ENCODE measurements around the gene NDRG3.
A peak's percentile ranks its signal among the peaks of the same experiment; 100 is the strongest.
"Not testable (repeated sequence)": the region's sequence is repeated elsewhere in the genome, so short reads cannot be mapped to it uniquely, and the experiment has no call there.

Gene NDRG3

DNA sequence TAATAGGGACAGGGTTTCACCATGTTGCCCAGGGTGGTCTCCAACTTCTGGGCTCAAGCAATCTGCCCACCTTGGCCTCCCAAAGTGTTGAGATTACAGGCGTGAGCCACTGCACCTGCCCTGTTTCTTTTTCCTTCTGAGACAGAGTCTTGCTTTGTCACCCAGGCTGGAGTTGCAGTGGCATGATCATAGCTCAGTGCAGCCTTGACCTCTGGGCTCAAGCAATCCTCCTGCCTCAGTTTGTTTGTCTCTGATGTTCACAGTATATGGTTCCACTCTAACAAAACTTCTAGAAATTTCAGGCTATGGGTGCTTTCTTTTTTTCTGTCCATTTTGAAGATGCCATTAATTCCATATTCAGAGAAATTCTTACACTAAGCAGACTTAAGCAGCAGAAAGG lies 33.1 kb downstream of the NDRG3 start:
- no peak for TF ChIP-seq JUND (IDR thresholded peaks at IDR 0.05; ENCODE audit: low read depth)
- no peak for DNase-seq (ENCODE audit: low read depth in 1 of 2, low spot score in 1 of 2)
- in situ Hi-C loops (cut with HindIII; ENCODE audit: low pct_unique_long_range_greater_than_20kb, low sequenced_read_pairs), result no loop called here

DNA sequence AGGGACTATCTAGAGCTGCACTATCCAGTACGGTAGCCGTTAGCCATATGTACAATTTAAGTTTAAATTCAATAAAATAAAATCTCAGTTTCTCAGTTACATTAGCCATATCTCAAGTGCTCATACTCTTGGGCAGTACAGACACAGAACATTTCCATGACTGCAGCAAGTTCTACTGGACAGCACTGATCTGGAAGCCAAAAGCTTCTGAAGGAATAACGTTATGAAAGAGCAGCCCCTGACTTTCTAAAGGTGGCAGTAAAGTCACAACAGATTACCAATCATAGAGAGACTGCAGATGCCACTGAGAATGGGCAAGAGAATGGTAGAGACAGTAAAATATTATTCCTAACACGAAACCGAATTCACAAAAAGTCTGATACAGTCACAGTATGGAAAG lies 36.8 kb downstream of the NDRG3 start:
- DNase-seq (ENCODE audit: low read depth in 1 of 2, low spot score in 1 of 2), result no peak
- in situ Hi-C loops (cut with HindIII; ENCODE audit: low pct_unique_long_range_greater_than_20kb, low sequenced_read_pairs), result no loop called here
- no peak for TF ChIP-seq JUND (IDR thresholded peaks at IDR 0.05; ENCODE audit: low read depth)

- in situ Hi-C loops (cut with HindIII; ENCODE audit: low pct_unique_long_range_greater_than_20kb, low sequenced_read_pairs), result no loop called here
- DNase-seq (ENCODE audit: low read depth in 1 of 2, low spot score in 1 of 2), result no peak
- no peak for TF ChIP-seq JUND (IDR thresholded peaks at IDR 0.05; ENCODE audit: low read depth)
Measured at GRCh38 chr20:36703530-36703929, 42.4 kb downstream of the NDRG3 start.

DNA sequence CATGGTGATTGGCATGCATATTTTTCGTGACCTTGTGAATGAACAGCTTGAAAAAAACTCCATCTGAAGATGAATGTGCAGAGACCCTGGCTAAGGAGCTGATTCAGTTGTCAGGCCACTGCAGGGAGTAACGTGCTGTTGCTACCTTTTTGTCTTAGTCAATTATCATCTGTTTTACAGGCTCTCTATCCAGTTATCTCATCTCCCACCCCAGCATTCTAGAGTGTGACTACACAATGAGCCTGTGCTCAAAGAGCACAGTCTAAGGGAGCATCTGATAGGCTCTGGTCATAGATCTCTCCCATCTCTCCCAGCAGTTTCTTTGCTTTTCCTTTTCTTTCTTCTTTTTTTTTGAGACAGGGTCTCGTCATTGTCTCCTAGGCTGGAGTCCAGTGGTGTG lies 45.5 kb downstream of the NDRG3 start:
- TF ChIP-seq JUND (IDR thresholded peaks at IDR 0.05; ENCODE audit: low read depth), result no peak
- in situ Hi-C loops (cut with HindIII; ENCODE audit: low pct_unique_long_range_greater_than_20kb, low sequenced_read_pairs), result no loop called here

GRCh38 chr20:36695467-36695866 lies 50.4 kb downstream of the NDRG3 start:
- in situ Hi-C loops (cut with HindIII; ENCODE audit: low pct_unique_long_range_greater_than_20kb, low sequenced_read_pairs), result not testable (repeated sequence)
- peak in 1 of 2 experiments; percentile 18 for DNase-seq (ENCODE audit: low read depth in 1 of 2, low spot score in 1 of 2)

More for the DNA sequence above, 45.5 kb downstream of the NDRG3 start:
- no peak for DNase-seq (ENCODE audit: low read depth in 1 of 2, low spot score in 1 of 2)

DNA sequence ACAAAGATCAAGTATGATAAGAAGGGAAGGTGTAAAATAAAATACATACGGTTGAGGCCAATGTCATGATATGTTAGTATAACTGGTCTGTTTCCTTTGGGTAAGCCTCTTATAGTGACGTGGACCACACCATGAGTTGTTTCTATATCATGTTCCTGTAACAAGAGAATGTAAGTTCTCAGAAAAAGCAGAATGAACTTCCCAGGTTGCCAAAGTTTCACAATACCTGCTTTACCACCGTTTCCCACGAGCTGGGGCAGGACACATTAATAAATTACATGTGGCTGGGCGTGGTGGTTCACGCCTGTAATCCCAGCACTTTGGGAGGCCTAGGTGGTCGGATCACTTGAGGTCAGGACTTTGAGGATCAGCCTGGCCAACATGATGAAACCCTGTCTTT lies 57.3 kb downstream of the NDRG3 start:
- no peak for TF ChIP-seq JUND (IDR thresholded peaks at IDR 0.05; ENCODE audit: low read depth)
- no peak for DNase-seq (ENCODE audit: low read depth in 1 of 2, low spot score in 1 of 2)
- in situ Hi-C loops (cut with HindIII; ENCODE audit: low pct_unique_long_range_greater_than_20kb, low sequenced_read_pairs), result no loop called here

GRCh38 chr20:36687850-36688249 lies 58.0 kb downstream of the NDRG3 start:
- in situ Hi-C loops (cut with HindIII; ENCODE audit: low pct_unique_long_range_greater_than_20kb, low sequenced_read_pairs), result no loop called here
- DNase-seq (ENCODE audit: low read depth in 1 of 2, low spot score in 1 of 2), result no peak
- no peak for TF ChIP-seq JUND (IDR thresholded peaks at IDR 0.05; ENCODE audit: low read depth)

DNA sequence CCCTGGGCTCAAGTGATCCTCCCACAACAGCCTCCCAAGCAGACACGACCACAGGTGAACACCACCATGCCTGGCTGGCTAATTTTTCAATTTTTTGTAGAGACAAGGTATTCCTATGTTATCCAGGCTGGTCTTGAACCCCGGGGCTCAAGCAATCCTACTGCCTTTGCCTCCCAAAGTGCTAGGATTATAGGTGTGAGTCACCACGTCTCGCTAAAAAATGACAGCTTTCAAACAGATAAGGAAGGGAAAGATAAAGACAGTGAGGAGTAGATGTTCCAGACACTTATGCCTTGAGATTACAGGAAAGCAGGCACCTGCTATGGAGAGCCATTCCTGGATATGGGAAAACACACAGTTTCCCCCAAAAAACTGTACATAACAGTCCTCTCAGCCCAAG lies 58.9 kb downstream of the NDRG3 start:
- no peak for TF ChIP-seq JUND (IDR thresholded peaks at IDR 0.05; ENCODE audit: low read depth)
- in situ Hi-C loops (cut with HindIII; ENCODE audit: low pct_unique_long_range_greater_than_20kb, low sequenced_read_pairs), result no loop called here
- DNase-seq (ENCODE audit: low read depth in 1 of 2, low spot score in 1 of 2), result no peak

DNA sequence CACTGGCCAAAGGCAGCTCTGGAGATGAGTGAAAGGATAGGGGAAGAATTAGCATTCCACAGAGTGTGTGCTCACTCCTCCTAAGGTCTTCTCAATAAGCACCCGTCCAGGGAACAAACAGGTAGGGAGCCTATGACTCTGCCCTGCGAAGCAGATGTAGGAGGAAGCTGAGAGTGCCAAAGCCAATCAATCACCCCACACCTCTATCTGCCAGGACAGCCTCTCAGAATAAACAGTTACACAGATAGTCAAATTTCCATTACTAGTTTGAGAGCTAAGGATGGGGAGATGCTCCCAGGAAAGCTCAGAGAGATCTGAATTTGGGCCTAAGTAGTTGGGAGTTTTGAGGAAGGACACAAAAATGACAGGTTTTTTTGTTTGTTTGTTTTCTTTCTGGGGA lies 59.4 kb downstream of the NDRG3 start:
- DNase-seq (ENCODE audit: low read depth in 1 of 2, low spot score in 1 of 2), result no peak
- no peak for TF ChIP-seq JUND (IDR thresholded peaks at IDR 0.05; ENCODE audit: low read depth)
- in situ Hi-C loops (cut with HindIII; ENCODE audit: low pct_unique_long_range_greater_than_20kb, low sequenced_read_pairs), result no loop called here

- DNase-seq (ENCODE audit: low read depth in 1 of 2, low spot score in 1 of 2), result no peak
- TF ChIP-seq JUND (IDR thresholded peaks at IDR 0.05; ENCODE audit: low read depth), result no peak
- in situ Hi-C loops (cut with HindIII; ENCODE audit: low pct_unique_long_range_greater_than_20kb, low sequenced_read_pairs), result no loop called here
Measured at GRCh38 chr20:36684747-36685146, 61.1 kb downstream of the NDRG3 start.

GRCh38 chr20:36682311-36682710 lies 63.6 kb downstream of the NDRG3 start:
- no peak for TF ChIP-seq JUND (IDR thresholded peaks at IDR 0.05; ENCODE audit: low read depth)
- in situ Hi-C loops (cut with HindIII; ENCODE audit: low pct_unique_long_range_greater_than_20kb, low sequenced_read_pairs), result no loop called here
- no peak for DNase-seq (ENCODE audit: low read depth in 1 of 2, low spot score in 1 of 2)

DNA sequence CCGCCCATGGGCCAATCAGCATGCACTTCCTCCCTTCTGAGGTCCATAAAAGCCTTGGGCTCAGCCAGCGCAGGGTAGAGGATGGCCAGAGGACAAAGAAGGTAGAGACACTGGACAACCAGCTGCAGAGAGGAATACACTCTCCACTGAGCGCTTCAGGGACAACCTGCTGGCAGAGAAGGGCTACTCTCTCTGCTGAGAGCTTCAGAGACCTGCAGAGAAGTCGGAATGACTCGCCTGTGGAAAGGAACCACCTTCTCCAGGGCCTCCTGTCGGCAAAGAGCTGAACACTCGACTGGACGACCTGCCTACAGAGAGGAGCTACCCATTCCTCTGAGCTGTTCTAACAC lies 68.5 kb downstream of the NDRG3 start:
- in situ Hi-C loops (cut with HindIII; ENCODE audit: low pct_unique_long_range_greater_than_20kb, low sequenced_read_pairs), result no loop called here
- no peak for DNase-seq (ENCODE audit: low read depth in 1 of 2, low spot score in 1 of 2)
- TF ChIP-seq JUND (IDR thresholded peaks at IDR 0.05; ENCODE audit: low read depth), result no peak

GRCh38 chr20:36676701-36677421 lies 69.0 kb downstream of the NDRG3 start:
- in situ Hi-C loops (cut with HindIII; ENCODE audit: low pct_unique_long_range_greater_than_20kb, low sequenced_read_pairs), result no loop called here
- DNase-seq (ENCODE audit: low read depth in 1 of 2, low spot score in 1 of 2), result no peak
- no peak for TF ChIP-seq JUND (IDR thresholded peaks at IDR 0.05; ENCODE audit: low read depth)

DNA sequence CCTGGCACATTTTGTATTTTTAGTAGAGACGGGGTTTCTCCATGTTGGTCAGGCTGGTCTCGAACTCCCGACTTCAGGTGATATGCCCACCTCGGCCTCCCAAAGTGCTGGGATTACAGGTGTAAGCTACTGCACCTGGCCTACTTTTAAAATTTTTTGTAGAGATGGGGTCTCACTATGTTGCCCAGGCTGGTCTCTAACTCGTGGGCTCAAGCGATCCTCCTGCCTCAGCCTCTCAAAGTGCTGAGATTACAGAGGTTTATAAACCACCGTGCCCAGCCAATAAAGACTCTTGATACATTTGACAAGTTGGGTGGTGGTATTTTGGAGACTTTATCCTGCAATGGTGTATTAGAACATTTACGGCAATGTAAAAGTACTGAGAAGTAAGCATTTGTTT lies 70.3 kb downstream of the NDRG3 start:
- in situ Hi-C loops (cut with HindIII; ENCODE audit: low pct_unique_long_range_greater_than_20kb, low sequenced_read_pairs); DNase-seq (ENCODE audit: low read depth in 1 of 2, low spot score in 1 of 2): not testable (repeated sequence)
